ENCODE measurements around the gene SPATA31E1.
"Not testable (repeated sequence)": the region's sequence is repeated elsewhere in the genome, so short reads cannot be mapped to it uniquely, and the experiment has no call there.

SPATA31E1 gene

DNA sequence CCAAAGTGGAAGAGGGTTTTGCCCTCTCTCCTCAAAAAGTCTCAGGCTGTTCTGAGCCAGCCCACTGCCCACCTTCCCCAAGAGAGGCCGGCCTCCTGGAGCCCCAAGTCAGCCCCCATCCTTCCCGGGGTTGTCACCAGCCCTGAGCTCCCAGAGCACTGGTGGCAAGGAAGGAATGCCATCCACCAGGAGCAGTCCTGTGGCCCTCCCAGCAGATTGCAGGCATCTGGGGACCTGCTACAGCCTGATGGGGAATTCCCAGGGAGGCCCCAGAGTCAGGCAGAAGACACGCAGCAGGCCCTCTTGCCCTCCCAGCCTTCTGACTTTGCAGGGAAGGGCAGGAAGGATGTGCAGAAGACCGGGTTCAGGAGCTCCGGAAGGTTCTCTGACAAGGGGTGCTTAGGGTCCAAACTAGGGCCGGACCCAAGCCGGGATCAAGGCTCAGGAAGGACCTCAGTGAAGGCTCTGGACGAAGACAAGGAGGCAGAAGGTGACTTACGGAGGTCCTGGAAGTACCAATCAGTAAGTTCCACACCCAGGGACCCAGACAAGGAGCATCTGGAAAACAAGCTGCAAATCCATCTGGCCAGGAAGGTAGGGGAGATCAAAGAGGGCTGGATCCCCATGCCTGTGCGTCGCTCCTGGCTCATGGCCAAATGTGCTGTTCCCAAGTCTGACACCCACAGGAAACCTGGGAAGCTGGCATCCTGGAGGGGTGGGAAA lies 3.7 kb downstream of the SPATA31E1 start:
- no peak for DNase-seq

DNA sequence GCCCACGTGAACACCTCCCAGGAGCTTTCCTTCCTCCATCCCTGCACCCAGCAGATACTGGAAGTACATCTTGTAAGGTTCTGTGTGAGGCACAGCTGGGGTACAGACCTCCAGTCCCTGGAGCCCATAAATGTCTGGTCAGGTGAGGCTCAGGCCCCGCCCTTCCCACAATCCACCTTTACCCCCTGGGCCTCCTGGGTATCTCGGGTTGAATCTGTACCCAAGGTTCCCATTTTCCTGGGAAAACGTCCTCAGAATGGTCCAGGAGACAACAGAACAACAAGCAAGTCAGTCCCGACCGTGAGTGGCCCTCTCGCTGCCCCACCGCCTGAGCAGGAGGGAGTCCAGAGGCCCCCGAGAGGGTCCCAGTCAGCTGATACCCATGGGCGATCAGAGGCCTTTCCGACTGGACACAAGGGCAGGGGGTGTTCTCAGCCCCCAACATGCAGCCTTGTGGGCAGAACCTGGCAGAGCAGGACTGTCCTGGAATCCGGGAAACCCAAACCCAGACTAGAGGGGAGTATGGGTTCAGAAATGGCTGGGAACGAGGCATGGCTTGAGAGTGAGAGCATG lies 4.3 kb downstream of the SPATA31E1 start:
- no peak for DNase-seq

DNA sequence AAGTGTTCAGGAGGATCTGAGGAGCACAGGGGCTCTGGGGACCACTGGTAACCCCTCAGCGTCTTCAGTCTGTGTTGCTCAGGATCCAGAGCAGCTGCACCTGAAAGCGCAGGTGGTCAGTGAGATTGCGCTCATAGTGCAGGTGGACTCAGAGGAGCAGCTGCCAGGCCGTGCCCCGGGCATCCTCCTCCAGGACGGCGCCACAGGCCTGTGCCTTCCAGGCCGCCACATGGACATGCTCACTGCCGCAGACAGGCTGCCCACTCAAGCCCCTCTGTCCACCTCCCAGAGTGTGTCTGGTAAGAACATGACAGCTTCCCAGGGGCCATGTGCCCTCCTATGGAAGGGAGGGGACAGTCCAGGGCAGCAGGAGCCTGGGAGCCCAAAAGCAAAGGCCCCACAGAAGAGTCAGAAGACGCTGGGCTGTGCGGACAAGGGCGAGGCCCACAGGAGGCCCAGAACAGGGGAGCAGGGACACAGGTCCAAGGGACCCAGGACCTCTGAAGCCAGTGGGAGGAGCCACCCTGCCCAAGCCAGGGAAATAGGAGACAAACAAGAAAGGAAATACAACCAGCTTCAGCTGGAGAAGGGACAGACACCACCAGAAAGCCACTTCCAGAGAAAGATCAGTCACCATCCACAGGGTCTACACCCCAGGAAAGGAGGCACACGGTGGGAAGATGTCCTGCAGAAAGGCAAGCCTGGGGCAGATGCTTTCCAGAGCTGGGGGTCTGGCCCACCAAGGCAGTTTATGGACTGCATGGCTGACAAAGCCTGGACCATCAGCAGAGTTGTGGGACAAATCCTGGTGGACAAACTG lies 5.2 kb downstream of the SPATA31E1 start:
- DNase-seq, result no peak

DNA sequence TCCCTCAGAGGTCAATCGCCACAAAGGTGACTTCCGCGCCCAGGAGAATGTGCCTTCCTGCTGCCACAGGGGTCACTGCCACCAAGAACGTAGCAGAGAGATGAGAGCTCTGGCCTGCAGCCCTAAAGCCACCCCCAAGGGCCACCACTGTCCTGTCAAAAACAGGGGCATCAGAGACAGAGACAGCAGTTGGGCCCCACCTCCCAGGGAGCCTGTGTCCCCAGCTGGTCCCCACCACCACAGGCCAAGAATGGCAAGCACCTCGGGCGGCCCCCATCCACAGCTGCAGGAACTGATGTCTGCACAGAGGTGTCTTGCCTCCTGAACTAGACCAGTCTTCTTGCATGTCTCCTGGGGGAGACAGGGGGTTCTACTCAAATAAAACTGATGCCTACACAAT lies 5.8 kb downstream of the SPATA31E1 start:
- no peak for DNase-seq

DNA sequence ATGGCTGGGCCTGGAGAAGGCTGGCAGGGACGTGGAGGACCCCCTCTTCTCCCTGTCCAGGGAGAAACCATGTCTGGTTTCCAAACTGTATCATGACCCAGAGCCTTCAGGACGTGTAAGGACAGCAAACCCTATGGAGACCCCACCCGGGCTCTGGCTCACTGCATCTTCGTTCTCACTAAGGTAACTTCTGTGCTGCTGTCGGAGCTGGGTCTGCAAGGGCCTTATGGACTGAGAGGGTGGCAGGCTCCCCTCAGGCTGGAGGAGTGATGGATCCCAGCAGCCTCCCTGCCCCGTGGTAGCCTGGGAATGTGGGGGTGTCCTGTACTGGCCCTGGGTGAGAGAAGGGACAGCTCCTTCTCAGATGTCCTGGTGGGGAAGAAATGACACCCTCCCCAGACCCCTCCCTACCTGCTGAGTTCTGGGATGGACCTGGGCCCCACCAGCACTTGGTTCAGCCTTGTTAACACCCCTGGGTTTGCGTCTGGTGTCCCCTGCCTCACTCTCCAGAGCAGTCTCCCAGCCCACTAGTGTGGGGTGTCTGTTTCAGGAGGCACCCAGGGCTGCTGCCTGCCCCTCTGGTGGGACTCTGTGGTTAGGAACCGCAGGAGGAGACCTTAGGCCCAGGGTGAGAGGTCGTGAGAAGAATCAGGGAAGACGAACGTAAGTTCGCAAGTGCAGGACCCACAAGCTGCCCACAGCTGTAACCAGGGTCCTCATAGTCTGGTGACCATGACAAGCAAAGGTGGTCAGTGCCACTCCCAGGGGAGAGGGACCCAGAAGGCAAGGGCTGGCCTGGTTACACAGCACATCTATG lies 6.6 kb downstream of the SPATA31E1 start:
- no peak for DNase-seq

DNA sequence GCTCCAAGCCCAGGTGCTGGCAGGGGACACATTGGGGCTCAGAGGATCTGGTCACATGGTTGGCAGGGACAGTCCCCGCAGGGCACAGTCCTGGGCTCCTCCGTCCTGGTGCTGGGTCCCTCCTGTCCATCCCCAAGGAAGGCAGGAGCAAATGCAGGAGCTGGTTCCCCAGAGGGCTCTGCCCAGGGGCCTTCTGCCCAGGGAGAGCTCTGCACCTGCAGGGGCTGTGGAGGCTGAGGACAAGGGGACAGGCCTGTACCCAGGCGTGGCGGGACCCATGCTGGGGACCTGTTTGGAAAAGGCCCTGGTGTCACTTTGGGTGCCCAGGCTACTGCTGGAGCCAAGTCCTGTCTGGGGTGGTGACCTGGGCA lies 7.2 kb downstream of the SPATA31E1 start:
- DNase-seq, result no peak

DNA sequence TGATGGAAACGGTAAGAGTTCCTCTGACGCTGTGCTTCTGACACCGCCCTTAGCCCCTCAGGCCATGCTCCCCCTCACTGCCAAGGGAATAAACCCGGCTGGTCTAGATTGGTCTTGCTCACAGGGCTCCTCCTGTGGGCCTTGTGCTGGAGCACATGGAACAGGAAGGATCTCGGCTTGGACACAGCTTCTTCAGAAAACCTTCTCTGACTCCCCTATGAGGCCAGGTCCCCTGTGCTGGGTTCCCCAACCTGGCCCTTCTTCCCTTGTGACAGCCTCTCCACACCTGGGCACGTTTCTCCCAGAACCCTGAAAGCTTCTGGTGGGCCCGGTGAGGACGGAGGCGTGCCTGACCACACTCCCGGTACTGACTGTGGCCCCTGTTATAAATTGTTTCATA lies 8.2 kb downstream of the SPATA31E1 start:
- no peak for DNase-seq

DNA sequence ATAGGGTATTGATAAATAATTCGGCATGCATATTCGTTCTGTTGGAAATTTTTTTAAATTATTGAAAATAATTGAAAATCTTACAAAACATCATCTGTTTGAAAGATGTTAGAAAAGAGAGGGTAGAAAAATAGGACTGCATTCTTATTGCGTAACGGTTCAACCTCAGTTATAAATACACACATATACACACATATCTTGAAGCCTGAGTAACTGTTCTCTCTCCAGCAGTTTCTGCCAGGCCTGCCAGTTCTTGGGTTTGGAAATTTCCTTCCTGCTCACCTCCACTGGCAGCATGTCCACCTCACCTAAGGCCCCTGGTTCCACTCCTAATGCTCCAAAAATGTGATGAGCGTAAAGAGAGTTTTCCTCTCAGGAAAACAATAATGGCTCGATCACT lies 9.1 kb downstream of the SPATA31E1 start:
- no peak for DNase-seq

DNA sequence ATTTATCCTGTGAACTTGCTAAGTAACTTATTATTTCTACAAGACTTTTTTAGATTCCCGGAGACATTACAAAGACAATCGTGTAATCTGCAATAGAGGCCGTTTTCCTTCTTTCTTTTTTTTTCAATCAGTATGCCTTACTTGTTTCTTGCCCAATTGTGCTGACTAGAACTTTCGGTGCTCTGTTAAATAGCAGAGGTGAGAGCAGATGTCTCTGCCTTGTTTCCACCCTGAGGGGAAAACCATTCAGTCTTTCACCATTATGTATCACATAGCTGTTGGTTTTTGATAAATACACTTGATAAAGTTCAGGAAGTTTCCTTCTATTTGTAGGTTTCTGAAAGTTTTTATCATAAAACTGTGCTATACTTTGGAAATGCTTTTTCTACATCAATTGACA lies 10.3 kb downstream of the SPATA31E1 start:
- no peak for DNase-seq

DNA sequence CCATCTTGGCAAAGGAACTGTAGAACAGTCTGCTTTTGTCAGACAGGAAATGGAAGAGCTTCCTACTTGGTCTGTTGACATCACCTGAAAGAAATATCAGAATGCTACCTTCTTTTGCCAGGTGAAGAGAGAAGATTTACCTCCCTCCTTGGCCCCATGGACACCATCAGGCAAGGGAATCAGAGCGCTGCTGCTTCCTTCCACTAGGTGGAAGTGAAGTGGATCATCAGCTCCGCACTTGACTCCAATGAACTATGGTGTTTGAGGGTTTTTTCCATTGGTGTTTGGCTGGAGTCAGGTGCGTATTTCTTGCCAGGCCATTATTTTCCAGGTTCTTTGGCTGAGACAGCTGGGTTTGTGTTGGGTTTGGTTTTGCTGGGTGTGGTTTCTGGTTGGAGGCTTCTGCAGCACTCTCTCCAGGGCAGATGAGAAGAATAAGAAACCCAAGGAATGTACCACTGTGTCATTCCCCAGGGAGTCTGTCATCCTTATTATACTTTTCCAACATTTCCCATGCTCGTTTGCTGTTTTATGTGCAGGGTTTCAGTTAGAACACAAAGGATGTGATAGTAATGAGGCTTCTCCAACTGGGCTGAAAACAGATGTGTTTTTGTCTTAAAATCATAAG lies 12.4 kb downstream of the SPATA31E1 start:
- DNase-seq, result no peak

DNA sequence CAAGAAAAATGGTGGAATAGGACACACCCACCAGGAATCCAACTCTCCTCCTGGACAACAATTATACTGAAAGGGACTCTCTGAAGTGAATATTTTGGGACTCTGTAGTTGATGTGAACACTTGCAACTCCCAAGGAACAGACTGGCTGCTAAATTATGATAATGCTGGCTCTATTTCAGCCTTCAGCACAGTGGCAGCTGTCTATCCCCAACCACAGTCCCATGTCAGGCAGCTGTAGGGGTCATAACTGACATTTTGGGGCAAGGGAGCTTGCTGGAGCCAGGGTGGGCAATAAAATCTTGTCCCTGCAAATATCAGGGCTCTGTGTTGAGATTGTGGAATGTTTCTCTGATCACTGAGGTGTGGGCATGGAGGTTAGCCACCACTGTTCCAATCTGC lies 14.2 kb downstream of the SPATA31E1 start:
- DNase-seq, result no peak

DNA sequence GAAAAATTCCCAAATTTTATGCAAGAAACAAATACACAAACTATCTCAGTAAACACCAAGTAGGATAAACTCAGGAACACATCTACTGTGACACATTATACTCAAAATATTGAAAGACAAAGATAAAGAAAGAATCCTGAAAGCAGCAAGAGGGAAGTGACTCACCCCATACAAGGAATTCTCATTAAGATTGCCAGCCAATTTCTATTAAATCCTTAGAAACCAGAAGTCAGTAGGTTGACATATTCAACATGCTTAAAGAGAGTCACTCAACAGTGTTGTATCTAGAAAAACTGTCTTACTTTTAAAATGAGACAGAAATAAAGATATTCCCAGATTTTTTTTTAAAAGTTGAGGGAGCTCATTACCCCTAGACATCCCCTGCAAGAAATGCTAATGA lies 15.5 kb downstream of the SPATA31E1 start:
- no peak for DNase-seq

DNA sequence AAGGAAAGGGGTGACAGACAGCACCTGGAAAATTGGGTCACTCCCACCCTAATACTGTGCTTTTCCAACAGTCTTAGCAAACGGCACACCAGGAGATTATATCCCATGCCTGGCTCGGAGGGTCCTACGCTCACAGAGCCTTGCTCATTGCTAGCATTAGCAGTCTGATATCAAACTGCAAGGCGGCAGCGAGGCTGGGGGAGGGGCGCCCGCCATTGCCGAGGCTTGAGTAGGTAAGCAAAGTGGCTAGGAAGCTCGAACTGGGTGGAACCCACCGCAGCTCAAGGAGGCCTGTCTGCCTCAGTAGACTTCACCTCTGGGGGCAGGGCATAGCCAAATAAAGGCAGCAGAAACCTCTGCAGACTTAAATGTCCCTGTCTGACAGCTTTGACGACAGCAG lies 19.7 kb downstream of the SPATA31E1 start:
- DNase-seq, result not testable (repeated sequence)

DNA sequence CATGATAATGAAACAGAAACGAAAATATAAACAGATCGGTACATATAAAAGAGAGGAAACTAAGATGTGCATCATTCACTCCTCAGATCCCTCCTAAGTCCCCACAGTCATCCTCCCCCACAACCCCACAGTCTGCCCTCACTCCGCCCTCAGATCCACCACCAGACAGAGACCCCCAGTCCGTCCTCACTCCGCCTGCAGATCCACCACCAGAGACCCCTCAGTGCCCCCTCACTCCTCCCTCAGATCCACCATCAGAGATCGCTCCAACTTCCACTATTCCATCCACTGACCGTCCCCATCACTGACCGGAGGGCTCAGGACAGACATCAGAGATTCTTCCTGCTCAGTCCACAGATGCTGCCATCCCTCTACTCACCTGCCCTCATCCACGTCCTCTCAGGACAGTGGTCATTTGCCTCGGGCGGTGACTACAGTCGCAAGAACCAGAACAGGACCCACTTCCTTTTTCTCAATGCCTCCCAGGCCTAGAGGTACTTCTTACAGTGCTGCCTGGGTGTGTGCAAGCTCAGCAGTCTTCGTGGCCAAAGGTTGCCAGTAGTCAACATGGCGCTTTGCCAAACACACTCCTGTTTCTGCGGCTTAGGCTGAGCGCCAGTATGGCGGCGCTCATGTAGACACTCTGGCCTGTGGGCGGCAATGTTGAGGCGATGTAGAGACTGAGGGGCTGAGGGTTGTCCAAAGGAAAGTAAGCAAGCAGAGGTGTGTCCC lies 26.8 kb downstream of the SPATA31E1 start:
- DNase-seq, result no peak

DNA sequence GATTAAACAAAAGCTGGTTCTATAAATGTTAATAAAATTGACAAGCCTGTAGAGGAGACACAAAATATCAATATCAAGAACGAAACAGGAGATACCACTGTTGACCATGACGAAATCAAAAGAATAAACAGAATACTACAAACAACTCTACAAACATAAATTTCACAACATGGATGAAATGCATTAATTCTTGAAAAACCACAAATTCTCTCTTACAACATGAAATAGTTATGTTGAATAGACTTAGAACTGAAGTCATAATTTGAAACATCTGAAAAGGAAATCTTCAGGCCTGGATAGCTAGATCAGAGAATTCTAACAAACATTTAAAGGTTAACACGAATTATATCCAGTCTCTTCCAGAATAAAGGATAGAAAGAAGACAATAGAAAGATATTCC lies 28.1 kb downstream of the SPATA31E1 start:
- no peak for DNase-seq

DNA sequence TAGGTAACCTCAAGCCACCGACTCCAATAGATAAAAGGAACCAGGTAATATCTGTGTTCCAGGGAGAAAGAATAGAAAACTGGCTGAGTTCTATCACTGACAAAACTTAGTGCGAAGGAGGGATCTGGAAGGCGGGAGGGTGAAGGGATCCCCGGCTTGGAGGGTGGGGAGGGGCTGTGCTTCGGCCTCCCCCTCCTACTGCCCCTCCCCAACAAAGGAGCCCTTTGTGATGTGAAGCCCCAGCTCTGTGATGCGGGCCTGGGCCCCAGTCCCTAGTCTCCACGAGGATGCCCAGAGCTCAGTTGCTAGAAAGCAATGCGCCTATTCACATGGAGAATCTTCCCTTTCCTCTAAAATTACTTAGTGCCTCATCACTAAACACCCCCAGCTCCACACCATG lies 35.0 kb downstream of the SPATA31E1 start, which contains the start of gene SPATA31C1:
Gene SPATA31C1 (plus strand): TSS at position 301 of the 400 bp plus-strand sequence.
- DNase-seq, result not testable (repeated sequence)

DNA sequence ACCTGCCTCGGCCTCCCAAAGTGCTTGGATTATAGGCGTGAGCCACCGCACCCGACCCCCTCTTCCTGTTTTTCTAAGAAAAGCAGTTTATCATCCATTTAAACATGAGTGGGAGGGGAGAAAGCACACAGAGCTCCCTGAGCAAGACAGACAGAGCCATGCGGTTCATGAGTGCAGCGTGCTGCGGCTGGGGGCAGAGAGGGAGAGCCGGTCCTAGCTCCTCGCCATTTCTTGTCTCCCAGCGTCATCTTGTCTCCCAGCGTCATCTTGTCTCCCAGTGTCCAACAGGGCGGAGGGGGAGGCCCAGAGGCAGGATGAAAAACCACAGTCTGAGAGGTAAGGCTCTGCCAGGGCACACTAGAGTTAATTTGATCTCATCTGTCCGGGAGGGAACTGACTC lies 36.3 kb downstream of the SPATA31E1 start:
- DNase-seq, result not testable (repeated sequence)

DNA sequence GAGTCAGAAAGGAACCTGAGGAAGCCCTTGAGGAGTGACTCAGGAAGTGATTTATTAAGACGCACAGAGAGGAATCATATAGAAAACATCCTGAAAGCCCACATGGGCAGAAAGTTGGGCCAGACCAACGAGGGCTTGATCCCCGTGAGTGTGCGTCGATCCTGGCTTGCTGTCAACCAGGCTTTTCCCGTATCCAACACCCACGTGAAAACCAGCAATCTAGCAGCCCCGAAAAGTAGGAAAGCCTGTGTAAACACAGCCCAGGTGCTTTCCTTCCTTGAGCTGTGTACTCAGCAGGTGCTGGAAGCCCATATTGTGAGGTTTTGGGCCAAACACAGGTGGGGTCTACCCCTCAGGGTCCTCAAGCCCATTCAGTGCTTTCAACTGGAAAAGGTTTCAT lies 38.9 kb downstream of the SPATA31E1 start:
- DNase-seq, result not testable (repeated sequence)

DNA sequence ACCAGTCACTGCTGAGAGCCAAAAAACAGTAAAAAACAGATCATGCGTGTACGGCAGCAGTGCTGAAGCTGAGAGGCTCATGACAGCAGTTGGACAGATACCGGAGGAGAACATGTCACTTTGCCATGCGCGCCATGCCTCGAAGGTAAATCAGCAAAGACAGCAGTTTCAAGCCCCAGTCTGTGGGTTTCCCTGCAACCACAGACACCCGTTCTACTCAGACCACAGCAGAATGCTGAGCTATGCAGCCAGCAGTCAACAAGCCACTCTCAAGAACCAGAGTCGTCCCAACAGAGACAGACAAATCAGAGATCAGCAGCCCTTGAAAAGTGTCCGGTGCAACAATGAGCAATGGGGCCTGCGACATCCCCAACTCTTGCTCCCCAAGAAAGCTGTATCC lies 40.3 kb downstream of the SPATA31E1 start:
- not testable (repeated sequence) for DNase-seq

DNA sequence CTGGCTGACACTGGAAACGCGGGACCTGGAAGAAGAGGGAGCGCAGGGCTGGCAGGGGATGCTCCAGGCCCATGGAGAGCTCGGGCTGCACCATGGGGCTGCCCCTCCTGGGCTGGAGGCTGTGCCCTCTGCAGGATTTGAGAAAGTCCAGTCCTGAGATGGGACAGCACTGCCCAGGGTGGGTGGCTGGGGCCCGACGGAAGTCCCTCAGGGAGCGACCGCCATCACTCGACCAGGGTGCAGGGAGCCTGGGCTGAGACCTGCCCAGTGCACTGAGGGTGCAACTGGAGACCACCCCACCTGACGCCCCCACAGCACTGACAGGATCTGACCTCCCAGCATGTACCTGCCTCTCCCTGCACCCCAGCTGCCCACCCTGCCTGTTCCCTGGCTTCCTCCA lies 42.2 kb downstream of the SPATA31E1 start:
- not testable (repeated sequence) for DNase-seq

DNA sequence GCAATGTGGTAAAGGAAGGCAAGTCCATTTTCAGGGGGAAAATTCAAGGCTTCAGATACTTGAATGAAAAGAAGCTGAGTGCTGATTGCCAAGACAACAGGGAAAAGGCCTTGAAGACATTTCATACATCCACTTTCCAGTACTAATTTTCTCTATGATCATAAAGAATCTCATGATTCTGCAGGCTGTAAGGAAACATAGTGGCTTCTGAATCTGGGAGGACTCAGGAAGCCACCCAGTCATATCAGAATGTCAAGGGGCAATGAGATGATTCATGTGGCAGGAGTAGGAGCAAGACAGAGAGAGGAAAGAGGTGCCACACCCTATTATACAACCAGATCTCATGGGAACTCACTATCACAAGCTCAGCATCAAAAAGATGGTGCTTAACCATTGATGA lies 46.5 kb downstream of the SPATA31E1 start:
- DNase-seq, result not testable (repeated sequence)

DNA sequence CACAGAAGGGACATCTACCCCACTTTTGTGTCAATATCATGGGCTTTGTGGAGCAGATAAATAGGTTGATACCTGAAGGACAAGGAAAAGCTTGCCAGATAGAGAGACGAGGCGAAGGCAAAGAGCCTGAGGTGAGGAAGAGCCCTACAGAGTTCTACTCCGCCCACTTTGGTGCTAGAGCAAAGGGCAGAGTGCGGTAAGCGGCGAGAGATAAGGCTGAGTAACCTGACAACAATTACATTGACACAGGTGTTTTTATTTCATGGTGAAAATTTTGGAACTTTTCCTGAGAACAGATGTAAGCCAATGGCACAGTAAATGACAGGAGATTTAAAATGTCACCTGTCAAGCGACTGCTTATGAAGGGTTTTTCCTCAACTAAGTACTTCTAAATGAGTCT lies 51.8 kb downstream of the SPATA31E1 start:
- not testable (repeated sequence) for DNase-seq
